Esophagus mucosa (tissue), 1 donor: ENCODE measurements around the gene KIF4B. TPM values are rescaled to one million over a fixed set of nuclear protein-coding genes. Genes with fewer than 3 reads are reported as not detected.
"Not testable (repeated sequence)": the region's sequence is repeated elsewhere in the genome, so short reads cannot be mapped to it uniquely, and the experiment has no call there.

Source experiments
- ATAC-seq: fragments of 200-7000 bp; cut with Tn5 transposase; one replicate; pipeline ENCODE4 v1.9.1; 2020
- total RNA-seq: library from RNA; stranded (reverse); gene quantifications from one replicate; pipeline ENCODE4 v1.2.4, GENCODE V29; 2023
- donor health status: DM: yes; HTN: yes; CAD: no.

The KIF4B gene, protein sequence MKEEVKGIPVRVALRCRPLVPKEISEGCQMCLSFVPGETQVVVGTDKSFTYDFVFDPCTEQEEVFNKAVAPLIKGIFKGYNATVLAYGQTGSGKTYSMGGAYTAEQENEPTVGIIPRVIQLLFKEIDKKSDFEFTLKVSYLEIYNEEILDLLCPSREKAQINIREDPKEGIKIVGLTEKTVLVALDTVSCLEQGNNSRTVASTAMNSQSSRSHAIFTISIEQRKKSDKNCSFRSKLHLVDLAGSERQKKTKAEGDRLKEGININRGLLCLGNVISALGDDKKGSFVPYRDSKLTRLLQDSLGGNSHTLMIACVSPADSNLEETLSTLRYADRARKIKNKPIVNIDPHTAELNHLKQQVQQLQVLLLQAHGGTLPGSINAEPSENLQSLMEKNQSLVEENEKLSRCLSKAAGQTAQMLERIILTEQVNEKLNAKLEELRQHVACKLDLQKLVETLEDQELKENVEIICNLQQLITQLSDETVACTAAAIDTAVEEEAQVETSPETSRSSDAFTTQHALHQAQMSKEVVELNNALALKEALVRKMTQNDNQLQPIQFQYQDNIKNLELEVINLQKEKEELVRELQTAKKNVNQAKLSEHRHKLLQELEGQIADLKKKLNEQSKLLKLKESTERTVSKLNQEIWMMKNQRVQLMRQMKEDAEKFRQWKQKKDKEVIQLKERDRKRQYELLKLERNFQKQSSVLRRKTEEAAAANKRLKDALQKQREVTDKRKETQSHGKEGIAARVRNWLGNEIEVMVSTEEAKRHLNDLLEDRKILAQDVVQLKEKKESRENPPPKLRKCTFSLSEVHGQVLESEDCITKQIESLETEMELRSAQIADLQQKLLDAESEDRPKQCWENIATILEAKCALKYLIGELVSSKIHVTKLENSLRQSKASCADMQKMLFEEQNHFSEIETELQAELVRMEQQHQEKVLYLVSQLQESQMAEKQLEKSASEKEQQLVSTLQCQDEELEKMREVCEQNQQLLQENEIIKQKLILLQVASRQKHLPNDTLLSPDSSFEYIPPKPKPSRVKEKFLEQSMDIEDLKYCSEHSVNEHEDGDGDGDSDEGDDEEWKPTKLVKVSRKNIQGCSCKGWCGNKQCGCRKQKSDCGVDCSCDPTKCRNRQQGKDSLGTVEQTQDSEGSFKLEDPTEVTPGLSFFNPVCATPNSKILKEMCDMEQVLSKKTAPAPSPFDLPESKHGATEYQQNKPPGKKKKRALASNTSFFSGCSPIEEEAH
- total RNA-seq = not detected

DNA sequence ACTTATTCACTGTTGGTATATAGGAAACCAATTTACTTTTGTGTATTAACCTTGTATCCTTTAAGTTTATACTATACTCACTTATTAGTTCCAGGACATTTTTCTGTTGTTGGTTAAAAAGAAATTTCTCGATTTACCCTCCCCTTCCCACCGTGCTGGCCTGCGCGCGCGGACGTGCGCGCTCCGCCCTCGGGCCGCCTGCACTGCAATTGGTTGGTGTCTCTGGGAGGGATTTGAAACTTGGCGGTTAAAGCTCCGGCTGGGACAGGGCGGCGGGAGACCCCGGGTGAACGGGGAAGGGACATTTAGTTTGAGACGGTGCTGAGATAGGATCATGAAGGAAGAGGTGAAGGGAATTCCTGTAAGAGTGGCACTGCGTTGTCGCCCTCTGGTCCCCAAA, at the start of gene KIF4B:
Gene KIF4B (plus strand): TSS at position 230 of the 400 bp plus-strand sequence. CDS start 105 bp downstream, at position 335.
- no peak for ATAC-seq

DNA sequence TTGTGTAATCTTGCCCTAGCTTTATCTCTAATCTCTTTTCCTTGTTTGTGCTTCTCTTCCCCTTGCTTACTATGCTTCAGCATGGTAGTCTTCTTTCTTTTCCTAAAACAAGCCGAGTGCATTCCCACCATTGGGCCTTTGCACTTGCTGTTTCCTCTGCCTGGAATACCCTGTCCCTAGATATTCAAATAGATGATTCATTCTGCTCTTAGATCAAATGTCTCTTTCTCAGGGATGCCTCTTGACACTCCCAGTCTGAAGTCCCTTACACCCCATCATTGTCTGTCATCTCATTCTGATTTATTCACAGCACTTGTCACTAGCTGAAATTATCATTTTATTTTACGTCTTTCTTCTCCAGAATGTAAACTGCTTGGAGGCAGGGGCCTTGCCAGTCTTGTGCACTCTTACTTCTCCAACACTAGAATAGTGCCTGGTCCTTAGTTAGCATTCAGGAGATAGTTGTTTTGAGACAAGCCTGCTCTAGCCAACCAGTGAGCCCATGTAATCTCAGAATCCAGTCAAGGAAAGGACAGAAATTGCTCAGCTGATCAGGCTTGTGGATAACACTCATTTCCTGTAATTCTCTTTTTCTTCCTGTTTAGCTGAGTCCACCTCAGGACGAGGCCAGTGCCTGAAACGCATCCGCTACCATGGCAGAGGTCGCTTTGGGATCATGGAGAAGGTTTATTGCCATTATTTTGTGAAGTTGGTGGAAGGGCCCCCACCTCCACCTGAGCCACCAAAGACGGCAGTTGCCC, 47.3 kb upstream of the KIF4B start:
- ATAC-seq = no peak

DNA sequence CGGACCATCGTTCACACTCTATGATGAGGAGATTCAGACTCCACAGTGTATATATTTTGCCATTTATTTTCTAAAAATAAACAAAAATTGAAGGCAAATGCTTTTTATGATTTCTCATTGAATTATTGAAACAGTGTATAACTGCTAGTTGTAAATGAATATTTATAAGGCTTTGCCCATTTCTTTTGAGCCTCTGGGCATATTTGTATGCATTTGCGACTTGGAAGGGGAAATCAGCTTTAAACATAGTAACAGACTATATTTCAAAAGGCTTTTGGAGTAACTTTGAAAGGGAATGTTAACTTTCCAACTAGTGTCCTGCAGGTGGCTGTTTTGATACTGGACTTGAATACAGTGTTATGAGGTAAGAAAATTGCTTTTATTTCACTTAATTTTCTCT, 46.7 kb upstream of the KIF4B start:
- no peak for ATAC-seq

DNA sequence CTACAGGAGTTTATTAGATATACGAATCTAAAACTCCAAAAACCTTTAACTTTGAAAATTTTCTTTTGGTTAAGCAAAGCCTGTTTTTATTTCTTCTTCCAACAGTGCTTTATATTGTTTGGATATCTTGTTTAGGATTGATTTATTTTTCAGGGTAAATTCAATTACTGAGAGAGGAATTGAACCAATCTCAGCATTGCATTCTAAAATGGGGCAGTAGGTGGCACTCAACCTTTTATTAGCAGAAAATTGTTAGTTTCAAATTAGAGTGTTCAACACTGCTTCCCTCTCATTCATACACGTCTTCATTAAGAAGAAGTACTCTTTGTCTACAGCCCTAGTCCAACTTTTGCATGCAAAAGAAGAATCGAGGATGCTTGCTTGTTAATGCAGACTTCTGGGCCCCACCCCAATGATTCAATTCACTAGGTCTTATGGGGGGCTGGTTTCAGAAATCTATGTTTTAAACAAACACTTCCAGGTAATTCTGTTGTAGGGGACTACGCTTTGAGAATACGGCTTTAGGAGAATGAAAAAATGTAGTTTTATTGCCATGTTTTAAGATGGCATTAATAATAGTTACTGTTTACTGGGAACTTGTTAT, 46.0 kb upstream of the KIF4B start:
- no peak for ATAC-seq

DNA sequence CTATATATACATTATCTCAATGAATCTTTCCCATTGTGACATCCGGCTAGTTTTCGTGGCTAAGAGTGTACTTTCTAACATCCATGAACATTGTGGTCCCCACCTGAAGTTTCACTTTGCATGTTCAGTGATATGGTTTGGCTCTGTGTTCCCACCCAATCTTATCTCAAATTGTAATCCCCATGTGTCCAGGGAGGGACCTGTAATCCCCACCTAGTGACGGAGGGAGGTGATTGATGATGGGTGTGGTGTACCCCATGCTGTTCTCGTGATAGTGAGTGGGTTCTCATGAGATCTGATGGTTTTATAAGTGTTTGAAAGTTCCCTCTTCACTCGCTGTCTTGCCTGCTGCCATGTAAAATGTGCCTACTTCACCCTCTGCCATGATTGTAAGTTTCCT, 44.6 kb upstream of the KIF4B start:
- ATAC-seq = no peak

DNA sequence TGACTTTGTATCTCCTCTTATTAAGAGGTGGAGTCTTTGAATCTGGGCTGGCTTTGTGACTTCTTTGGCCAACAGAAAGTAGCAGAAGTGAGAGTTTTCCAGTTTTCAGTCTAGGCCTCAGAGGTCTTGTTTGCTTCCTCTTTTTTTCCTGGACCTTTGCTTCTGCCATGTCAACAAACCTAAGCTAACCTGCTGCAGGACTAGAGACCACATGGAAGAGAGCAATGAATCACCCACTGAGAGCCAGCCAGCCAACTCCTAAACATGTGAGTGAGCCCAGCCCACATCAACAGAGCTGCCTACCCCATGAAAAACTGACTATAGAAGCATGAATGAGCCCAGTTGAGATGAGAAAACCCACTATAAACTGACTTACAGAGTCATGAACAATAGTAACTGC, 42.8 kb upstream of the KIF4B start:
- ATAC-seq = no peak

DNA sequence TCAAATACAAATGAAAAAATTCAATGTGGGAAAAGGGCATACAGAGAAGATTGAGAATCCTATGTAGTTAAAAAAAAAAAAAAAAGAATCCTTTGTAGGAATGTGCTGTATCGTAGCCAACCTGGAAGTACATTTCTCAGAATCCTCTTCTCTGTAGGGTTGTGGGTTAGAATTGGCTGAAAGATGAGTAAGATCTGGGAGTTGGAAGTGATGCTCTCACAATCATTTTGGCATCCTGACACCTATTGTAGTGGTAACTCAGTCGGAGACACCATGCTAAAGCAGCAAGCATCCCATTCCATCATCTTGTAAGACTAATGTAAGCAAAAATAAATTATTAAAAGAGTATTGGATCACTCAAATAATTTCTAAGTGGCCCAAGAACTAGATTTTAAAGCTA, 42.1 kb upstream of the KIF4B start:
- no peak for ATAC-seq

DNA sequence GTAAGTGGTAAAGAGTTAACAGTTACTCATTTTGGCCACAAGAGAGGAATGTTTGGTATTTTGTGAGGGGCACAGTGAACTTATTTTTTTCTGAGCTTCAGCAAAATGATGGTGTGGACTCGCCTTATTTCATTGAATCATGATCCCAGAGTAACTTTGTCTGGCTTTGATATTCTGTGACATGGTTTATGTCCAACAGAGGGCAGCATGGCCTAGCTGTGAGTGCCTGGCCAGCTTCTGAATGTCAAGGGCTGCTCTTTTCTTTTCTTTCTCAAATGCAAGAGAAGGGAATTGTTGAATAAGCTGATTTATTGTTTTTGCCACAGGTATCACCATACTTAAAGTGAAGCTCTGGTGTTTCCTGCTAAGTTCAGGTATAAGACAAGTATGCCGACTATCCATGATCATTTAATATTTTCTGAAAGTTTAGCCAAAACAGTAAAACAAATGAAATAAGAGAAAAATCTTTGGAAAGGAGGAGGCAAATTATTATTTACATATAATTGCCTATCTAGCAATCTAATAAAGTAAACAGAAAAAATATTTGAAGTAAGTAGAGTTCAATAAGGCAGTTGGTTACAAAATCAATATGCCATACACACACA, 41.0 kb upstream of the KIF4B start:
- ATAC-seq = peak; percentile 65

DNA sequence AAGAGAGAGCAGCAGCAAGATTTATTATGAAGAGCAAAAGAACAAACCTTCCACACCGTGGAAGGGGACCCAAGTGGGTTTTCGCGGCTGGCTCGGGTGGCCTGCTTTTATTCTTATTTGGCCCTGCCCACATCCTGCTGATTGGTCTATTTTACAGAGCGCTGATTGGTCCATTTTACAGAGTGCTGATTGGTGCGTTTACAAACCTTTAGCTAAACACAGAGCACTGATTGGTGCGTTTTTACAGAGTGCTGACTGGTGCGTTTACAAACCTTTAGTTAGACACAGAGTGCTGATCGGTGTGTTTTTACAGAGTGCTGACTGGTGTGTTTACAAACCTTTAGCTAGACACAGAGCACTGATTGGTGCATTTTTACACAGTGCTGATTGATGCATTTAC, 37.5 kb upstream of the KIF4B start:
- not testable (repeated sequence) for ATAC-seq

DNA sequence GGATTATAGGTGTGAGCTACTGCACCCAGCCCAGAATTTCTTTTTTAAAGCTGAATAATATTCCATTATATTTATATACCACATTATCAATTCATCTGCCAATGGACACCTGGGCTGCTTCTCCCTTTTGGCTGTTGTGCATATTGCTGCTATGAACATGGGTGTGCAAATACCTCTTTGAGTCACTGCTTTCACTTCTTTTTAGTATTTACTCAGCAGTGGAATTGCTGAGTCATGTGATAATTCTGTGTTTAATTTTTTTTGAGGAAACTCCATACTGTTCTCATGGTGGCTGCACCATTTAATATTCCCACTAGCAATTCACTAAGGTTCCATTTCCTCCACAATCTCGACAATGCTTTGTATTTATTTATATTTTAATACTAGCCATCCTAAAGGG, 36.1 kb upstream of the KIF4B start:
- no peak for ATAC-seq

DNA sequence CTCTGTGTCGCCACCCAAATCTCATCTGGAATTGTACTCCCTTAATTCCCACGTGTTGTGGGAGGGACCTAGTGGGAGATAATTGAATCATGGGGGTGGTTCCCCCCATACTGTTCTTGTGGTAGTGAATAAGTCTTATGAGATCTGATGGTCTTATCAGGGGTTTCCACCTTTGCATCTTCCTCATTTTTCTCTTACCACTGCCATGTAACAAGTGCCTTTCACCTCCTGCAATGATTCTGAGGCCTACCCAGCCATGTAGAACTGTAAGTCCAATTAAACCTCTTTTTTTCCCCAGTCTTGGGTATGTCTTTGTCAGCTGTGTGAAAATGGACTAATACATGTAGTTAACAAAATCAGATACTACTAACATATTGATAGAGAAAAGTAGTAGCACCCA, 35.3 kb upstream of the KIF4B start:
- not testable (repeated sequence) for ATAC-seq

DNA sequence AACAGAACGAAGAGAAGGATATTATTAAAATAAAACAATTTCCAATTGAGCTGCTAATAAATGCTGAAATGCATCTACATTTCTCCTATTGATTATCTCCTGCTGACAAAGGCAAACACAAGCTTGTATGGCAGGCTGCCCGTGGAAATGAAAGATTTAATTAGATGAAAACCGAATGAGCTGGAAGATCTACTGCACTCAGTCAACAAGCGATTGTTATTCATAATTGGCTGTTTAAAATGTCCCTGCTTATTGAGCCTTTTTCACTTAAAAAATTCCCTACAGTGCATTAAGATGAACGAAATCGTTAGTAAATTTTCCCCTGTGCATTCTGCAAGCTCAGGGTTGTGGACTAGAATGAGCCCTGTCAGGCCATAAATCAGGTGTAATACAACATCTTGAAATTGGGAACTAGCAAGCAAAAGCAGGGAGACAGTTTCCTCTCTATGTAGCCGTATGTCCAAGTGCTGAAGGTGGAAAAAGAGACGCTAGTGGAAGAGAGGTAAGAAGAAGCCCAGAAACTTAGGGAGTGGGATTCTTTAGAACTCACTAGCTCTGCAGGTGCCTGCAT, 28.5 kb upstream of the KIF4B start:
- no peak for ATAC-seq

DNA sequence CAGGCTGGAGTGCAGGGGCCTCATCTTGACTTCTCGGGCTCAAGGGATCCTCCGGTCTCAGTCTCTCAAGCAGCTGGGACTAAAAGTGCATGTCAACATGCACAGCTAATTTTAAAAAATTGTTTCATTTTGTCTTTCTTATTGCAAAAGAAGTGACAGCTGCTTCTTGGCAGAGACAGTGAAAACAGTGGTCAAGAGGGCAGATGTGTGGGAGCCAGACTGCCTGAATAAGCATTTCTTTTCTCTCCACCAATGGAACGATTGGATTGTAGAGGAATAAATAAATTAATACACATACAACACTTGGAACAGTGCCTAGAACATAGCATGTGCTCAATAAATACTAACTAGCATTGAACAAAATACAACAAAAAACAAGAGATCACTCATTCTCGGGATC, 27.4 kb upstream of the KIF4B start:
- no peak for ATAC-seq

DNA sequence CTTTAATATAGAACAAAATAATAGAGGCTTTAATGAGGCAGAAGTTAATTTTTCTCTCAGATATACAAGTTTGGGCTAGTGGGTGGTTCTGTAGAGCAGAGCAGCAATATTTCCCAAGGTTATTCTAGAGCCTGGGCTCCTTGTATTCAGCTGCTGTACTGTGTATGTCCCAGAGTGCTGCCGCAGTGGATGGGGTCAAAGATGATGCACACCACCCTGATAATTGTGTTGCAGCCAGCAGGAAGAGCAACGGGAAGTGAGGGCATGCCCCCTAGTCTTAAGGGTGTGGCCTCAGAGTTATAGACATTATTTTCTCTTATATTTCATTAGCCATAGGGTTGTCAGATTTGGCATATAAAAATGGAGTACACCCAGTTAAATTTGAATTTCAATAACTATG, 23.9 kb upstream of the KIF4B start:
- no peak for ATAC-seq

DNA sequence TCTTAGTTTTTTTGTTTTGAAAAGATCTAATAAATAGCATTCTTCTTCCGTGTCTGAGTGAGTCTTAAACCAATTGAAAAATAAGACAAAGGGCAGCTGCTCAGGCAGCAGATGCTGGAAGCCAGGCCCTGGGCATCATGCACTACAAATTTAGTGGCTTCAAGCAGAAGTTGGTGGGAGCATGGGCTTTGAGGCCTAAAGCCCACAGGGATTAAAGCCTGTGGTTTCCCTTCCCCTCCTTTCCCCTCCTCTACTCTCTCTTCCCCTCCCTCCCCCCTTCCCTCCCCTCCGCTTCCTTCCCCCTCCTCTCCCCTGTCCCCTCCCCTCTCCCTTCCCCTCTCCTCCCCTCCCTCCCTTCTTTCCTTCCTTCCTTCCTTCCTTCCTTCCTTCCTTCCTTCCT, 20.1 kb upstream of the KIF4B start:
- ATAC-seq = no peak

DNA sequence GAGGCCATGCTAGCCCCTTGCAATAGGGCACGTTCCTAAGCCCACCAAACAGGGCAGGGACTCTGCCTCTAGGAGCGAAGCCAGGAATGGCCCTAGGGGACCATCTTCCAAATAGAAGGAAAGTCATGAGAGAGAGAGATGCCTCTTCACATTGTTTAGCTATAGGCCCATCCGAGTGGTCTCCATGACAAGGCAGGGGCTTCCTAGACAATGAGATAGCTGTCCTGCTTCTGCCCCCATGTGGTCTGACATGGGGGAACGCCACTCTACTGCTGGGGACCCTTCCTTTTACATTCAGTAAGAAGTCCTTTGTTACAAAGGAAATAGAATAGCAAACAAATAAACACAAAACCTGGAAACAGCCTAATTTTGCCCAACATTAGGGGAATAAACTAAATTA, 17.9 kb upstream of the KIF4B start:
- no peak for ATAC-seq

DNA sequence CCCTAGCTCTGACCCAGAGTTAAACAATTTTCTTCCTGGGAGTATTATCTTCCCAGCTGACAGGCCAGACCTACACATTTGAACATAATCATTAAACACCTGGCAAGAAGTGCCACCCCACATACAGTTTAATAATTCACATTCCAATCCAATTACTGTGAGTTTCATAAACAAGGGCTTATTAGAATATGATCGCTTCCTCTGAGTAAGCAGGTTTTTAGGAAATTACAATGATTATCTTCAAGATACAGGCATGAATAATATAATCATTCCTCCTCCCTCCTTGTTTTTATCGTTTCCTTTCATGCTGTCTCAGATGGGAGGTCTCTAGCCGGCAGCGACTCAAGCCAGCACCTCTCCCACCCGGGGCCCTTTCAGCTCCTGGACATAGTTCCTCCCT, 15.8 kb upstream of the KIF4B start:
- peak; percentile 22 for ATAC-seq

DNA sequence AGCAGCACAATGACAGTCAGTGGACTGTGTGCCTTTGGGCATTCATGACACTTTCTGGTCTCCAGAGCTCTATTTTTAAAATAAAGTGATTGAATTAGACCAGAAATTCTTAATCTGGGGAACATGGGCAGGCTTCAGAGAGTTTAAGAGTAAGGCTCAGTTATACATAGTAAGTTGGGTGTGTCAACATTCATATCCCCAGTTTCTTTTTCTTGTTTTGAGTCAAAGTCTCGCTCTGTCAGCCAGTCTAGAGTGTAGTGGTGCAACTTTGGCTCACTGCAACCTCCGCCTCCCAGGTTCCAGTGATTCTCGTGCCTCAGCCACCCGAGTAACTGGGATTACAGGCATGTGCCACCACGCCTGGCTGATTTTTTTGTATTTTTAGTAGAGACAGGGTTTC, 13.7 kb upstream of the KIF4B start:
- no peak for ATAC-seq

DNA sequence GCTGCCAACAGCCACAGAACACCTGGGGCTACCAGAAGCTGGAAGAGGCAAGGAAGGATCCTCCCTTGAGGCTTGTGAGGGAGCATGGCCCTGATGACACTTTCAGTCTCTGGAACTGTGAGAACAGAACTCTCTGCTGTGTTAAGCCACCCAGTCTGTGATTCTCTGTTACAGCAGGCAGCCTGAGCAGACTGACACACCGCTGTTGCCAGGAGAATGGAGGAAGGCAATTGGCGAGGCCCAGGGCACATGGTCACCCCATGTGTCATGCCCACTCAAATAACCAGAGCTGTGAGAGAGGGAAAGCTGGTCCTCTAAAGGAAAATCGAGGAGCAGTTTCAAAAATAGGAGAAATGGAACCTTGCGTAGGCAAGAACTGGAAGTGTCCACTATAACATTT, 12.0 kb upstream of the KIF4B start:
- no peak for ATAC-seq

DNA sequence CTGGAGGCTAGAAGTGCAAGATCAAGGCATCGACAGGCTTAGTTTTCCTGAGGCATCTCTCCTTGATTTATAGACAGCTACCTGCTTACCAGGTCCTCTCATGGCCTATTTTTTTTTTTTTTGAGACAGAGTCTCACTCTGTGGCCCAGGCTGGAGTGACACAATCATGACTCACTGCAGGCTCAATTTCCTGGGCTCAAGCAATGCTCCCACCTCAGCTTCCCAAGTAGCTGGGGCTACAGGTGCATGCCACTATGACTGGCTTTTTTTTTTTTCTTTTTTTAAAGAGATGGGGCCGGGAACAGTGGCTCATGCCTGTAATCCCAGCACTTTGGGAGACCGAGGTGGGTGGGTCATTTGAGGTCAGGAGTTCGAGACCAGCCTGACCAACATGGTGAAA, 10.8 kb upstream of the KIF4B start:
- not testable (repeated sequence) for ATAC-seq

DNA sequence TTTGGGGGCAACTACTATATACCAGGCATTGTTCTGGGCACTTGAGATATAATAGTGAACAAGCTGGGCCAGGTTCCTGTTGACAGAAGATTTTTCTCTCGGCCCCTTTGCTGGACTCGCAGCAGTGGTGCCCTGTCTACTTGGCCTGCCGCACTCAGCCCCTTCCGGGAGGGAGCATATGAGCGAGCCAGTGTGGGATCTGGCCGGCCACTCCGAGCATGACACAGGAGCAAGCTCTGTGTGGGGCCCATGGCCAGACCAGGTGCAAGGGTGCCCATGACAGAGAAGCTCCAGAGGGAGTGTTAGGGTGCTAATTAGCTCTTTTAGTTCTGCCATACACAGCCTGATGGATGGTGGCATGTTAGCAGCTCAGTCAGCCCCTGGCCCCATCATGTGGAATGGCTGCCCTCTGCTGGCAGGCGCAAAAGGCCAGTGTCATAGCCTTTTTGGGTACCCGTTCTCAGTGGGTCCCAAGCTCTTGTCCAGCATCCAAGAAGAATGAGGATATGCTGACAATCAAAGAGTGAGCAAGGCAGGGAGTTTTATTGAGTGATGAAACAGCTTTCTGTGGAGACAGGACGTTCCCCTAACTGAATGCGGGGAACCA, 9.3 kb upstream of the KIF4B start:
- peak; percentile 39 for ATAC-seq
